Measurements from ENCODE around the gene SHQ1.
"Not testable (repeated sequence)": the region's sequence is repeated elsewhere in the genome, so short reads cannot be mapped to it uniquely, and the experiment has no call there.

SHQ1 gene

DNA sequence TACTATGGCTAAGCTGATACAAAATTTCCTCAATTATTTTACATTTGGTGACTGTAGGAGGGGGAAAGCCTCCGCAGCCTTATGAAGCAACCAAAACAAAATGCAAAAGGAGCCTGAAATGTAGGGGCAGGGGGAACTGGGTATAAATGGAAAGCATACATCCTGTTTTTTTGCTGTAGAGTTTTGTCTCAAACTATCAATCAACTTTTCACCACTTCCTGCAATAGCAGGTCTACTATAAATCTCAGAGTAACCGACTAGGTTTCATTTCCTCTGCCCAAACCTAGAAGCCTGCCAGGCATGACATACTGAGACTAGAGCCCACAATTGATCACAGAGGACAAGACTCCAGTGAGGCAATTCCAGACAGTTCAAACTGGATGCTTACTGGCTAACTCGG is 91.3 kb downstream of the SHQ1 start:
- no peaks in the 10 kb centered on the region for H3K9me3 Mint-ChIP-seq (ENCODE audit: low read depth)
- peaks cover 65% of the 10 kb centered on the region for H3K4me1 Mint-ChIP-seq (ENCODE audit: low read depth)
- peak overlapping the region; percentile 84 for H3K27ac Mint-ChIP-seq
- peak overlapping the region; percentile 57 for H3K4me3 Mint-ChIP-seq
- H3K36me3 Mint-ChIP-seq: peaks cover 22% of the 10 kb centered on the region
- no peaks in the 10 kb centered on the region for H3K27me3 Mint-ChIP-seq

DNA sequence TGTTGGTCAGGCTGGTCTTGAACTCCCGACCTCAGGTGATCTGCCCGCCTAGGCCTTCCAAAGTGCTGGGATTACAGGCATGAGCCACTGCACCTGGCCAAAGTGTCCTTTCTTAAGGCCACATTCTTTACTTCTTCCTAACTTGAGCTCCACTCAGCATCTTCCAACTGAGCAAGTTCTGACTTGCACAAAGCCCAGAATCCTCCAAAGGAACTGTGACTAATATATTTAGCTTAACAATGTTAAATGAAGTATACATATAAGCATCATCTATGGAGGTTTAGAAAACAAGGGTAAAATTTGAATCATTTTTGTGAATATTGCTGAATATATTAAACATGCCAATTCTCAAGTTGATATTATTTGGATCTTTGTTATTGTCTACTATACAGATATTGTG is 93.7 kb downstream of the SHQ1 start:
- Mint-ChIP-seq H3K4me3 (no peak overlapping the region), H3K36me3 (peaks cover 26% of the 10 kb centered on the region), H3K4me1 (ENCODE audit: low read depth) (peaks cover 54% of the 10 kb centered on the region), H3K27me3 (no peaks in the 10 kb centered on the region), H3K9me3 (ENCODE audit: low read depth) (no peaks in the 10 kb centered on the region), H3K27ac (peak overlapping the region; percentile 5)

DNA sequence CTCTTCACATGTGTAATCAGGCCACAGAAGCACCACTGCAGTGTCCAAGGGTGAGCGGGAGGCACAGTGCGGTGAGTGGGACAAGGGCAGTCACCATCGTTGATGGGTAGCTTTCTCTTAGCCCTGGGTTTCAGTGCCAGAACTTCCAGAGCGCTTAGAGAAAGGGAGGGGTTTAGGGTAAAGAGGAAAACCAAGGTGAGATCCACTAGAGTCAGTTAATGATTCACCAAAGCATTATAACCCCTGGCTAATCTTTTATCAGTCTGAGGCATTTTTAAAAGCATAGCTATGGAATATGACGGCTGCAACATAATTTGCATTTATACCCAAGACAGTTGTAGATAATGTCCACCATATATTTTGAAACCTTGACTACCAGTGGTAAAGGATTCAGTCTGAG is 94.8 kb downstream of the SHQ1 start:
- Mint-ChIP-seq H3K4me1 (ENCODE audit: low read depth) (peaks cover 60% of the 10 kb centered on the region), H3K27ac (no peak overlapping the region), H3K27me3 (no peaks in the 10 kb centered on the region), H3K4me3 (no peak overlapping the region), H3K36me3 (peaks cover 26% of the 10 kb centered on the region), H3K9me3 (ENCODE audit: low read depth) (no peaks in the 10 kb centered on the region)

DNA sequence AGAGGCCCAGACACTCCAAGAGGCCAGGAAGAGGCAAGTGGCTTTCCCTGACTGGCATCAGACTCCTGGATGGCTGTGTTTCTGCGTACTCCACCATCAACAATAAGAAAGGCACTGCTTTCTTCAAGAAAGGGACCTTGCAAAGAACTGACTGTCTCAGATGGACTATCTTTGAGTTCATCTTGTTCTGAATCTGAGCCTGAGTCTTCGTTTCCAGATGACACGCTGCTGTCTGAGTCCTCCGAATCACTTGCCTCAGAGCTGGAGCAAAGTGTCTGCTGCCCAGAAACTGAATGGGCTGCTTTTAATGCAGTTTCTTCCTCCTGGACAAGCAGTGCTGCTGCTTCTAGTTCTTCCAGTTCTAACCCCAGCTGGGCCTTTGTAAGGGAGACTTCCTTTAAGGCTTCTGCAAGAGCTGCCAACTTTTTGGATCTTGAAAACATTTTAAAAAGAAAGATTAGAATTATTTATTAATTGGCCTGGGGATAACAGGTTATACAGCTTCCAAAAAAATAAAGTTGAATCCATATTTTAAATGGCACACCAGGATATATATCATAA is 97.8 kb downstream of the SHQ1 start:
- H3K4me3 Mint-ChIP-seq: no peak overlapping the region
- H3K4me1 Mint-ChIP-seq (ENCODE audit: low read depth): peaks cover 46% of the 10 kb centered on the region
- H3K27me3 Mint-ChIP-seq: no peaks in the 10 kb centered on the region
- H3K9me3 Mint-ChIP-seq (ENCODE audit: low read depth): no peaks in the 10 kb centered on the region
- peaks cover 27% of the 10 kb centered on the region for H3K36me3 Mint-ChIP-seq
- peak overlapping the region; percentile 8 for H3K27ac Mint-ChIP-seq

DNA sequence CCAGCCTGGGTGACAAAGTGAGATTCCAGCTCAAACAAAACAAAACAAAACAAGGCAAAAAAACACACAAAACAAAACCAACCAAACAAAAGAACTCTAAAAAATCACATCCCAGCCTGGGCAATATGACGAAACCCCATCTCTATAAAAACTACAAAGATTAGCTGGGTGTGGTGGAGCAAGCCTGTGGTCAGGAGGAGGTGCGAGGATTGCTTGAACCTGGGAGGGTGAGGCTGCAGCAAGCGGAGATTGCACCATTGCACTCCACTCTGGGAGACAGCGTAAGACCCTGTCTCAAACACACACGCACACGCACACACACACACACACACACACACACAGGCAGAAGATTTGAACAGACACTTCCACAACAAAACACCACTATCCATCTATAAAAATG is 99.6 kb downstream of the SHQ1 start:
- Mint-ChIP-seq H3K27ac (peak overlapping the region; percentile 75), H3K27me3 (no peaks in the 10 kb centered on the region), H3K9me3 (ENCODE audit: low read depth) (no peaks in the 10 kb centered on the region), H3K36me3 (peaks cover 26% of the 10 kb centered on the region), H3K4me1 (ENCODE audit: low read depth) (peaks cover 35% of the 10 kb centered on the region), H3K4me3 (peak overlapping the region; percentile 27)

DNA sequence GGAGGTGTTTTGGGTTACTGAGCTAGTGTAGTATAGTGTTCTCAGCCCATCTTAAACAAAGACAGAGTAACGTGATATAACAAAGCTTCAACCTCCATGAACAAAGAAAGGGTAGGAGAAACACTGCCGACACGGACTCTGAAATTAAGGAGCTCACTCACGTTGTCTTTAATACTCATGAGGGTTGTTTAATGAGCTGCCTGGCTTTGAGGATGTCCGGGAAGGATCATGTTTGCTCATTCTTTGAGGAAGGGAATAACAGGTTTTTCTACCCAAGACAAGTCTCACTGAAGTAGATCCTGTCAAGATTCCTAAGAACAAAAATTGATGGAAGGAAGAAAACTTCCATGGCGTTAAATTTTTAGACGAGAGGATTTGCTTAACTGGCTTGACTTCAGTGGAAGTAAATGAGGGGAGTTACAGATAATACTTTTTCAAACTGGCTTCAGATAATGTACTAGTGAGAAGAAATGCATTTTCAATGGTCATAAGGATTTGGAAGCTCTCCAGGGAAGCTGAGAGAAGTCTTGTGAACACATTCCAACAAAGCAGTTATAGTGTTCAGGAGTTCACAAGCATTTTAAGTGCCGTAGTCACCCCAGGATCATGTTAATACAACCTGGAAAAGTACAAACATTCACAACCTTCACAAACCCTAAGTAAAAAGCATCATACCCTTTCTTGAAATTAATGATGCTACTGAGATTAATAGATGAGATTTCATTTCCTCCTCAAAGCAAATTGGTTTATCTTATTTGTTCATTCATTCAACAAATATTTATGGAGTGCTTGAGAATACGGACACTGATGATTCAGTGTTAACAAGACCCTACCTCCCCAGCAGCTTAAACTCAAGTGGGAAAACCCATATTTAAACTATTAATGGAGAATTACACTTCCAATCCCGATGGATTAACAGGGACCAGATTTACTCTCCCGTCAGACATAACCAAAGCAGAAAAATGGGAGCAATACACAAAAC is 101.5 kb downstream of the SHQ1 start:
- Mint-ChIP-seq H3K36me3 (peaks cover 18% of the 10 kb centered on the region), H3K4me3 (peak overlapping the region; percentile 30), H3K27me3 (no peaks in the 10 kb centered on the region), H3K27ac (no peak overlapping the region), H3K9me3 (ENCODE audit: low read depth) (no peaks in the 10 kb centered on the region), H3K4me1 (ENCODE audit: low read depth) (peaks cover 35% of the 10 kb centered on the region)

DNA sequence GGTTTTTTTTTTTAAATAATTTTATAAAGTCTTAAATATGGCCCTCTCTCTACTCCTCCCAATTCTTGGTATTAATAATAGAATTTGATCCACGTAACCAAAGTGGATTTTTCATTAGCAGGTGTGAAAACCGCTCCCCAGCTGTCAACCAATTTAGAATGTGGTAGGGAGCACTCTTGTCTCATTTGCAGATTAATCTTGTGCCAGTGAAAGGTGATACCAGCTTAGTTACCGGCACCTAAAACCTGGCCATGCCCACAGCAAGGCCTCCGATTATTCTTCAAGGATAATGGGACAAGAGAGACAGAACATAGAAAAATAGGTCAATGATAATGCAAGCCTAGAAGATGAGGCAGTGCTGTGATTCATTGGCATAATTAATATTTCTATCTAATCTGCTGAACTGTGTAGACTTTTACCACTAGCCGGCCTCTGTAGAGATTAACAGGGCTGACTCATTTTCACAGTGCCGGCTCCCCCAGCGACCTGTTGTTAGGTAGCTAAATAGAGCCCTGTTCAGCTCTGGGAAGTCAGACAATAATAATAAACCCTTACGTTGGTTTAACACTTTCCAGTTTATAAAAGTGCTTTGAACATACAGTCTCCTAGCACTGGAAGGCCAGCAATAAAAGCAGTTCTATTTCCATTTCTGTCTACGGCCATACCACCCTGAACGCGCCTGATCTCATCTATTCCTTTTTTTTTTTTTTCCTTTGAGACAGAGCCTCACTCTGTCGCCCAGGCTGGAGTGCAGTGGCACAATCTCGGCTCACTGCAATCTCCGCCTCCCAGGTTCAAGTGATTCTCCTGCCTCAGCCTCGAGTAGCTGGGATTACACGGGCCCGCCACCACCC is 102.9 kb downstream of the SHQ1 start:
- Mint-ChIP-seq H3K4me1 (ENCODE audit: low read depth) (peaks cover 36% of the 10 kb centered on the region), H3K27me3 (no peaks in the 10 kb centered on the region), H3K4me3 (no peak overlapping the region), H3K36me3 (peaks cover 18% of the 10 kb centered on the region), H3K9me3 (ENCODE audit: low read depth) (no peaks in the 10 kb centered on the region), H3K27ac (no peak overlapping the region)

DNA sequence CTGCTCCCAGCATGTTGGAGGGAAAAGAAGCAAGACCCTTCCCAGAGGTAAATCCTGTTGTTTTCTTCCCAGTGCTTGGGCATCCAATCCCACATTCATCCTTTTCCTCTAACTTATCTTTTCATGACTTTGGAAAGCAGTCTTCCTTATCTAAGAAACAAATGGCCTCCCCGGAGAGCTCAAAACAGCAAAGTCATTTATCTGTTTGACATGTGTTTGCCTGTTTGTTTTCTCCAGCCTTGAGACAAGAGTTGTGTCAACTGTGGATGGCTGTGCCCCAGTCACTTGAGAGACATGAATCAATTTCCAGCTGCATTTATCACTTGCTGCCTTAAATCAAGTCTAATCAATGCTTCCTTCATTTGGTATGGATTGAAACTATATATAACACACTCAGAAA is 103.9 kb downstream of the SHQ1 start:
- peaks cover 36% of the 10 kb centered on the region for H3K4me1 Mint-ChIP-seq (ENCODE audit: low read depth)
- peaks cover 9% of the 10 kb centered on the region for H3K36me3 Mint-ChIP-seq
- H3K4me3 Mint-ChIP-seq: no peak overlapping the region
- no peaks in the 10 kb centered on the region for H3K27me3 Mint-ChIP-seq
- H3K9me3 Mint-ChIP-seq (ENCODE audit: low read depth): no peaks in the 10 kb centered on the region
- no peak overlapping the region for H3K27ac Mint-ChIP-seq

DNA sequence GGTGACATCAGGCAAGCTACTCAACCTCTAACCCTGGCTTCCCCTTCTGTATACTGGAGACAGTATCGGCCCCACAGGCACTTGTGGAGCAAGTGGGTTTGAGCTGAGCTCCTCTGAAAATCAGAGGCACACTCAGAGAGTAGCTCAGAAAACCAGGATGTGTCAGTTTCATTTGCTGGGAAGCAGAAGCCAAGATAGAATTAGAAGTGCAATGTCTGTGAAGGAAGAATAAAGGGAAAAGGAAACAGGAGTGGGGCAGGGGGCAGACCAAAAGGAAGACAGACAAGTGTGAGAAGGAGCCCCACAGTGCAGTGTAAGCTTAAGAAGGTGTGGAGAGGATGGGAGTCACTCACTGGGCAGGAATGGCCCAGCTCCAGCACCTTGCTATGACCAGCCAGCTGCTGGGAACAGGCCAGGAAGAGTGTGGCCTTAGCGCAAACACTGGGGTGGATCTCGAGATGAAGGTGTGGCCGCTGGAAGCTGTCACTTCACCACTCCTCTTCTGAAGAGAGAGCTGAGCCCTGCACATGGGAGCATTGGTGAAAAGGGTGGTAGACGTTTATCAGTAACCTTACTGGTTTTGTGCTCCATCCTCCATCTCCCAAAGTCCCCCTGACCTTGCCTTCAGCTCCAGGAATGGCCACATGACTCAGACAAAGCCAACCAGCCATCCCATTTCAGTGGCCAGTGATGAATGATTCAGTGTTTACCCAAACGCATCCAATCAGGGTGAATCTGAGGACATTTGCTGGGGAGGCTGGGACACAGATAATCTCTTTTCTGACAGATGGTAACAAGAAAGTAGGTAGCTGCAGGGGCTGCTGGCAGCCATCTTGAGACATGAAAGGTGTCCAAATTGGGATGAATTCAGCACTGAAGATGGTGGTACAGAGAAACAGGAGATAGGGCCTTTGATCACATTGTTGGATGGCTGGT is 108.4 kb downstream of the SHQ1 start:
- Mint-ChIP-seq H3K27ac (peak overlapping the region; percentile 85), H3K36me3 (peaks cover 5% of the 10 kb centered on the region), H3K27me3 (no peaks in the 10 kb centered on the region), H3K4me1 (ENCODE audit: low read depth) (peaks cover 26% of the 10 kb centered on the region), H3K9me3 (ENCODE audit: low read depth) (no peaks in the 10 kb centered on the region), H3K4me3 (peak overlapping the region; percentile 92)

DNA sequence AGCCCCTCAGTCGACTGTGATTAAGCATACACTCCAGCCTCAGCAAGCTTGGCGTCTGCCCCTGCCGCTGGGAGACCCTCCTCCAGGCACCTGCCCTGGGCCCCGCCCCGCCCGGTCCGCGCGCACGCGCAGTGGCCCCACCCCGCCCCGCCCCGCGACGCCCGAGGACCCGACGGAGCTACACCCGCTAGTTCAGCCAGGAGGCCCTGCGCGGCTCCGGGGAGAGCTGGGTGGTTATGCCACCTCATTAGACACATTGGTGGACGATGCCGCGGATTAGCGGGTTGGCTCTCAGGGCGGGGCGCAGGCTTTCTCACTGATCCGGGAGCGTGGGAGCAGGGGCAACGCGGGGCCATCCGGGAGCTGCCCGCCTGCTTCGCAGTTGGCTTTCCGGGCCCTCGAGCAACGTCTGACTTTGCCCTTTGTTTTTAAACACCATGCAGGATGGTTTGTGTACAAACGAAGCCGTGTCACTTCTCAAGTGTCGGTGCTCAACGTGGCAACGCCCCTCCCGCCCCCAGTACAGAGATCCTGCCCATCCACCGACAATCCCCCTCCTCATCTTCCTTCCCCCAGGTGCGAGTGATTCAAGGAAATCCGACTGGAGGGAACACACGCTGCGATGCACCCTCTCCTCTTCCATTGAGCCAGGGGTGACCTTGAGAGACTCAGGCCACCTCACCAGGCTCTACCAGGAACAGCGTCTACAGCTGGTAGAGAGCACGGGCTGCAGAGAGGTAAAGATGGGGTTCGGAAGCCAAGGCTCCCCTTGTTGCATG is 109.3 kb downstream of the SHQ1 start:
- Mint-ChIP-seq H3K4me3 (peak overlapping the region; percentile 92), H3K27ac (peak overlapping the region; percentile 85), H3K4me1 (ENCODE audit: low read depth) (peaks cover 26% of the 10 kb centered on the region), H3K9me3 (ENCODE audit: low read depth) (peaks cover 4% of the 10 kb centered on the region), H3K36me3 (peaks cover 9% of the 10 kb centered on the region), H3K27me3 (no peaks in the 10 kb centered on the region)

DNA sequence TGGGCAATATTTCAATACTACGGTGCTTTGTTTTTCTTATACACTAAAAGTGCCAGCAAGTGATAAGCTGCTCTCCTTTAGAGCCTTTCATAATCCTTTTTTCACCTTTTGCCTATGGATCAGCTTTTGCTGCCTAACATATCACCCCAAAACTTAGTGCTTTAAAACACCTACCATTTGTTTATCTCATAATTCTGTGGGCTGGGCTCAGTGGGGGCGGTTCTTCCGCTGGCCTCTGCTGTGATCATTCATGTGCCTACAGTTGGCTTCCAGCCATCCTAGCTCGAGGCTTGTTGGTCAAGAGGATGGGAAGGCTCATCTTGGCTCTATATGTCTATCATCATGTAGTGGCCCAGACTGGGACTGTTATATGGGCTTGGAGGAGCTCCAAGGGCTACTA is 113.2 kb downstream of the SHQ1 start:
- peaks cover 19% of the 10 kb centered on the region for H3K4me1 Mint-ChIP-seq (ENCODE audit: low read depth)
- not testable (repeated sequence) for H3K9me3 Mint-ChIP-seq (ENCODE audit: low read depth); H3K36me3 Mint-ChIP-seq; H3K4me3 Mint-ChIP-seq; H3K27ac Mint-ChIP-seq; H3K27me3 Mint-ChIP-seq

DNA sequence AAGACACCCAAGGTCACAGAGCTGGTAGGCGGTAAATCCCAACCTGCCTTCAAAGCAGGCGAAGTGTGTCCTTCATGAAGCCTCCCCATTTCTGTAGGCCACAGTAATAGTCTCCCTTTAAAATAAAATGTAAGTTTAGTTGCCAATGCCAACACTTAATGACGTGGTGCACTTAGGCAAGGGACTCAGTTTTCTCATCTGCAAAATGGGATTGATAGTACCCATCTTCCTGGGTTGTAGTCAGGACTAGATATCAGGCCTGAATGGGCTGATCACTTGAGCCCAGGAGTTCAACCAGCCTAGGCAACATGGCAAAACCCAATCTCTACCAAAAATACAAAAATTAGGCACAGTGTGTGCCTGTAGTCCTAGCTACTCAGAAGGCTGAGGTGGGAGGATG is 114.6 kb downstream of the SHQ1 start:
- Mint-ChIP-seq H3K27ac (no peak overlapping the region), H3K36me3 (peaks cover 7% of the 10 kb centered on the region), H3K9me3 (ENCODE audit: low read depth) (peaks cover 8% of the 10 kb centered on the region), H3K4me1 (ENCODE audit: low read depth) (peaks cover 6% of the 10 kb centered on the region), H3K4me3 (no peak overlapping the region), H3K27me3 (no peaks in the 10 kb centered on the region)

DNA sequence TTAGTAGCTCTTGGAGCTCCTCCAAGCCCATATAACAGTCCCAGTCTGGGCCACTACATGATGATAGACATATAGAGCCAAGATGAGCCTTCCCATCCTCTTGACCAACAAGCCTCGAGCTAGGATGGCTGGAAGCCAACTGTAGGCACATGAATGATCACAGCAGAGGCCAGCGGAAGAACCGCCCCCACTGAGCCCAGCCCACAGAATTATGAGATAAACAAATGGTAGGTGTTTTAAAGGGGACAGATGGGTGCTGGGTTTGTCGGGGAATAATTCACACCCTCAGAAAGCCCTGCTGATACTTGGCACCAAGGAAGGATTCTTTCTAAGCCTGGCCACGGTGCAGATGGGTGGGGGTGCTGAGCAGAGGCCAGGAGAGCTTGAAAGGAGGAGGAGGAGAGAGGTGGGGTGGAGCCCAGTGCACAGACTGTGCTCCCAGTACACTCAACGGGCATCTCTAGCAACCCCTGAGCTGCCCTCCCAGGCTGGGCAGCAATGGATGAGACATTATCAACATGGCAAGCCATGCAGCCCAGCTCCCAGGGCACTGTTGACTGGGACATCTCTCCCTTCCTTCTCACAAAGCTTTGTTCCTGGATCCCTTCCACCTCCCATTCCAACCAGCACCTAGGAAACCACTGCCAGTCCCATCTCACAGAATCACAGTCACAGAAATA is 115.4 kb downstream of the SHQ1 start:
- H3K9me3 Mint-ChIP-seq (ENCODE audit: low read depth); H3K4me3 Mint-ChIP-seq; H3K36me3 Mint-ChIP-seq; H3K27ac Mint-ChIP-seq; H3K27me3 Mint-ChIP-seq; H3K4me1 Mint-ChIP-seq (ENCODE audit: low read depth): not testable (repeated sequence)
